Activated naive CD8-positive, alpha-beta T cell treated with anti-CD3 and anti-CD28 coated beads, Interleukin-2, amount 50 U/mL, for 24 hours (primary cell): ENCODE data around the gene UGT2B15.
"Not testable (repeated sequence)": the region's sequence is repeated elsewhere in the genome, so short reads cannot be mapped to it uniquely, and the experiment has no call there.

ENCODE experiments used
- ATAC-seq: fragments of 150-1000 bp; cut with Tn5 transposase; one replicate; pipeline ENCODE4 v1.10.0; 2021
- DNase-seq: peaks from one replicate; pipeline ENCODE4 v3.0.0; 2021
- H3K27ac Mint-ChIP-seq: one replicate; pipeline ENCODE4 v1.8.0; 2021; ENCODE audit warnings: mild to moderate bottlenecking, mixed read lengths
- H3K27me3 Mint-ChIP-seq: one replicate; pipeline ENCODE4 v1.8.0; 2021; ENCODE audit warnings: mixed read lengths
- H3K36me3 Mint-ChIP-seq: one replicate; pipeline ENCODE4 v1.8.0; 2021; ENCODE audit warnings: low read depth, mixed read lengths
- H3K4me1 Mint-ChIP-seq: one replicate; pipeline ENCODE4 v1.8.0; 2021; ENCODE audit warnings: mixed read lengths
- H3K4me3 Mint-ChIP-seq: one replicate; pipeline ENCODE4 v1.8.0; 2021; ENCODE audit warnings: mild to moderate bottlenecking, moderate library complexity, mixed read lengths
- H3K9me3 Mint-ChIP-seq: one replicate; pipeline ENCODE4 v1.8.0; 2021; ENCODE audit warnings: mixed read lengths

The UGT2B15 gene

DNA sequence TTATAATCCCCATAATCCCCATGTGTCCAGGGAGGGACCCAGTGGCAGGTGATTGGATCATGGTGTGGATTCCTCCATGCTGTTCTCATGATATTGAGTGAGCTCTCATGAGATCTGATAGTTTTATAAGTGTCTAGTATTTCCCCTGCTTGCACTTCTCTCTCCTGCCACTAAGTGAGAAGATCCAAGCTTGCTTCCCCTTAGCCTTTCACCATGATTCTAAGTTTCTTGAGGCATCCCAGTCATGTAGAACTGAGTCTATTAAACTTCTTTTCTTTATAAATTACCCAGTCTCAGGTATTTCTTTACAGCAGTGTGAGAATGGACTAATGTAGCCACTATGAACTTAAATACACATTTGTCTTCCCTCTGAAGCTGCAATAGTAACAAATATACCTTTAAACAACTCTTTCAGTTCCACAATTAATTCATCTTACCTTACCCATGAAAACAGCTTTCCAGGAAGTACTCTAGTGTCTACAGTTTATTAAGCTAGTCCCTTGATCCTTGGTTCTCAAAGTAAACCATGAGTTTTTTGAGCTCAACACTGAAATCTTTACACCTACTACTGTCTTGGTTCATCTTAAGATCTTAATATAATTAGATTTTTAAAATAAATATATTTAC lies 1.8 kb downstream of the UGT2B15 start:
- not testable (repeated sequence) for H3K36me3 Mint-ChIP-seq, H3K27me3 Mint-ChIP-seq, H3K27ac Mint-ChIP-seq, H3K9me3 Mint-ChIP-seq, DNase-seq, H3K4me3 Mint-ChIP-seq, H3K4me1 Mint-ChIP-seq, ATAC-seq

DNA sequence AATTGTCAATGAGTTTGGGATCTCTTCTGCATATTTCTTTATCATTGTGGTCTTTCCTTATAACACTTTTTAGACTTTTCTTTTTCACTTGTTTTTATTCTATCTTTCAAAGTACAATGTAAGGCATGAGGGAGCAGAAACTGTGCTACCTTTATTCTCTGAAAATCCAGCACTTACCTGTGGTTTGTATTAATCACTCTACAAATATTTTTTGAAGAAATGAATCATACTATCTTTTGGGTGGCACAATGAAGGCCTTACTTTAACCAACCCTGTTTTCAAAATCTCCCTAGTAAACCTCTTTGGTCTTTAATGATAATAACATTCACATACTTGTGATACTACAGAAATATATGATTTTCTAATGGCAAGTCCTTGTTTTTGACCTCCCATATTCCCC lies 2.9 kb downstream of the UGT2B15 start:
- not testable (repeated sequence) for H3K36me3 Mint-ChIP-seq, H3K4me3 Mint-ChIP-seq, H3K9me3 Mint-ChIP-seq, H3K4me1 Mint-ChIP-seq, DNase-seq, ATAC-seq, H3K27me3 Mint-ChIP-seq, H3K27ac Mint-ChIP-seq

GRCh38 chr4:68664721-68665120 lies 5.7 kb downstream of the UGT2B15 start:
- H3K27ac Mint-ChIP-seq, H3K9me3 Mint-ChIP-seq, ATAC-seq, DNase-seq, H3K36me3 Mint-ChIP-seq, H3K27me3 Mint-ChIP-seq, H3K4me1 Mint-ChIP-seq, H3K4me3 Mint-ChIP-seq: not testable (repeated sequence)

- DNase-seq, H3K4me1 Mint-ChIP-seq, H3K27ac Mint-ChIP-seq, H3K9me3 Mint-ChIP-seq, H3K27me3 Mint-ChIP-seq, ATAC-seq, H3K4me3 Mint-ChIP-seq, H3K36me3 Mint-ChIP-seq: not testable (repeated sequence)
These were observed 7.4 kb downstream of the UGT2B15 start for GRCh38 chr4:68662836-68663574.

DNA sequence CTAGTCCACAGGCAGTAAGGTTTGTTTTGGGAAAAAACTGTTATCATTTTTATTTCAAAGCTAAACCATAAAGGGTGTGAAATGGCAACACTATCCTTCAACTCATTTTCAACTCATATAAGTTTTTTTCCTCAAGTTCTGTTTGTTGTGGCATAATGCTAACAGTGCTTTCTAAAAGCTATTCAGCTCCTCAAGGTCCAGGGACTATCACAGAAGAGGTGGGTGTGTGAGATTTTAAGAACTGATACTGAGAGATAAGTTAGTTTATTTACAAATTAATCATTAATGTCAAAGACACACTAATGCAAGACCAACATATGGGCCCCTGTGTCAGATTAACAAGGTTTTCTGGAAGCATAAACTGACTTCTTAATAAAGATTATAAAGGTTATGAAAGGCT lies 11.8 kb downstream of the UGT2B15 start:
- DNase-seq (no peak), ATAC-seq (no peak)
- peaks cover 4% of the 10 kb centered on the region for H3K4me1 Mint-ChIP-seq
- H3K27me3 Mint-ChIP-seq: no peaks in the 10 kb centered on the region
- no peaks in the 10 kb centered on the region for H3K9me3 Mint-ChIP-seq
- H3K4me3 Mint-ChIP-seq: no peak overlapping the region
- H3K36me3 Mint-ChIP-seq: no peaks in the 10 kb centered on the region
- no peak overlapping the region for H3K27ac Mint-ChIP-seq

DNA sequence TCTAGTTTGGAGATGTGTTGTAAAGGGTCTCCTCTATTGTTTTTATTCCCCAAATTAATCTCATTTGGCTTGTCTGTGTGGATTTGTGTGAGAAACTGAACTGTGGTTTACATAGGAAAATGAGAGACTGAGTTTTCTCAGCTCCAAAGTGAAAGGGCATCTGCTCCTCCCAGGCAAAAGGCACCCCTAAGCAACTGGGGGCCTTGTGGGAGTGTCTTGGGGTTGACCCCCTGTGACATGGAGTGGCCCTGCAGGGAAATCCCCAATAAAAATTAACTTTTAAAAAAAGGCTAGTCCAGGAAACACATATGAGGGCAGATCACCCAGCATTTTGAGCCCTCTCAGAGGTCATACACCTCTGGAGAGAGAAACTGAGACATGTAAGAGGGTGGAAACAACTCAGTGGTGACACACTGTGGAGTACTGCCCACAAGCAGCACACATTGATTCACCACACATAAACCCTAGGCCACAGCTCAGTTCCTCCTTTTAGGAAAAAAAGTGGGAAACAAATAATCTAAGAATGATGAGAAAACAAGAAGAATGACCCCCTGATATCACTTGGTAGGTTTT lies 13.3 kb downstream of the UGT2B15 start:
- peak; percentile 46 for ATAC-seq
- not testable (repeated sequence) for H3K27me3 Mint-ChIP-seq, H3K4me3 Mint-ChIP-seq, H3K4me1 Mint-ChIP-seq, H3K9me3 Mint-ChIP-seq, H3K36me3 Mint-ChIP-seq, DNase-seq, H3K27ac Mint-ChIP-seq

DNA sequence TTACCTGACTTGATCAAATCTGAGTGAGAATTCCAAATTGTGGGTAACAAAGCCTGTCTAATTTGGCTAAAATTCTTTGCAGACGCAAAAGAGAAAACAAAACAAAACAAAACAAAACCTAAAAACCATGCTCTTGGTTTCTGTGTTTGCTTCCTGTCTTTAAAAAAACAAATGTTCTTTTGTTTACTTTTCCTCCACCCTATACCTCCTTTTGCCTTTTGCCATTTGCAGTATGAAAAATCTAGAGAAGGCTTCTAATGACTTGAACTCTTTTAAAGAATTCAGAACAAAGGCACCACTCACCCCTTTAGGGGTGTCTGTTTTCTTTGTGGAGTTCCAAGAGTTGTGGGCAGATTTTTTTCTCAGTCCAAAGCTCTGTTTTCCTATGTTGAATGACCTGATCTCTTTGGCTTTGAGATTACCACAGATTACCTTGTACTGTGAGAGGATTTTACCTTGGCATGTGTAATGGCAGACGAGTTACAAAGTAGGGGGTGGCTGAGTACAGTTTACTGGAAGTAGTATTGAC lies 13.9 kb downstream of the UGT2B15 start:
- ATAC-seq, H3K27me3 Mint-ChIP-seq: not testable (repeated sequence)

GRCh38 chr4:68655764-68656444 lies 14.5 kb downstream of the UGT2B15 start:
- Mint-ChIP-seq H3K27me3 (no peaks in the 10 kb centered on the region), H3K27ac (no peak overlapping the region), H3K9me3 (no peaks in the 10 kb centered on the region), H3K4me1 (peaks cover 4% of the 10 kb centered on the region), H3K4me3 (no peak overlapping the region), H3K36me3 (no peaks in the 10 kb centered on the region)
- DNase-seq (no peak), ATAC-seq (no peak)

More for the DNA sequence above, 13.9 kb downstream of the UGT2B15 start:
- not testable (repeated sequence) for H3K36me3 Mint-ChIP-seq, H3K4me1 Mint-ChIP-seq, H3K27ac Mint-ChIP-seq, DNase-seq, H3K9me3 Mint-ChIP-seq, H3K4me3 Mint-ChIP-seq

DNA sequence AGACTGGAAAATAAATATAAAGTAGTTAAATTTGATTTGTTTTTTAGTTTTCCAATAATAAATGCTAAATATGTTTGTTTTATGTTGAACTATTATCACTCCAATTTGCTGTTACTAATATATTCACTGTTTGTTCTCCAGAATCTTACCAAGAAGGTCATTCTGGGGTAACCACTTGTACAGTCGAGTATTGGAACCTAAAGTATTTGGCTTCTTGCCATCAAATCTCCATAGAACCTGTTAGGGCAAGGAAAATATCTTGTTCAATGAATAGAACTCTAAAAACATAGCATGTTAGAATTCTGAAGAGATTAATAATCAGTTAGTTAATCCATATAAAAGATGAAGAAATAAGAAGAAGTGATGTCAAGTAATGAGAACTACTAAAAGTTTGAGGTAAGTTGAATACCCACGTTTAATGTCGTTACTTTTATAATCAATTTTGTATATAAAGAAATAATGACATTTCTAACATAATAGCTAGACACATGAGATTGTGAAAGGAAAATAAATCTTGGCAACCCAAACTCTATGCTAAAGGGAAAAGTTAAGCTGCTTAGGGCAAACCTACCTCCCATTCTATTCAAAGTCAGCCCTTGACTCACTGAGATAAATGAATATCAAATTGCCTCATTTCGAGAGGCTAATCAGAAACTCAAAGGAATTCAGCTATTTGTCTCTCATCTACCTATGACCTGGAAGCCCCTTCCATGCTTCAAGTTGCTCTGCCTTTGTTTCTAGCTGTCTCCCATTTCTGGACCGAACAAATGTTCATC lies 15.3 kb downstream of the UGT2B15 start:
- no peak overlapping the region for H3K27ac Mint-ChIP-seq
- H3K4me1 Mint-ChIP-seq: peaks cover 4% of the 10 kb centered on the region
- no peaks in the 10 kb centered on the region for H3K27me3 Mint-ChIP-seq
- no peaks in the 10 kb centered on the region for H3K9me3 Mint-ChIP-seq
- H3K4me3 Mint-ChIP-seq: no peak overlapping the region
- no peaks in the 10 kb centered on the region for H3K36me3 Mint-ChIP-seq
- no peak for DNase-seq
- no peak for ATAC-seq

GRCh38 chr4:68651932-68652331 lies 18.5 kb downstream of the UGT2B15 start:
- DNase-seq (no peak), ATAC-seq (no peak)
- H3K4me3 Mint-ChIP-seq: no peak overlapping the region
- no peaks in the 10 kb centered on the region for H3K27me3 Mint-ChIP-seq
- peaks cover 3% of the 10 kb centered on the region for H3K4me1 Mint-ChIP-seq
- no peak overlapping the region for H3K27ac Mint-ChIP-seq
- H3K36me3 Mint-ChIP-seq: no peaks in the 10 kb centered on the region
- no peaks in the 10 kb centered on the region for H3K9me3 Mint-ChIP-seq

- no peak overlapping the region for H3K27ac Mint-ChIP-seq
- no peaks in the 10 kb centered on the region for H3K4me1 Mint-ChIP-seq
- H3K4me3 Mint-ChIP-seq: no peak overlapping the region
- no peaks in the 10 kb centered on the region for H3K9me3 Mint-ChIP-seq
- ATAC-seq (no peak), DNase-seq (no peak)
- H3K36me3 Mint-ChIP-seq: no peaks in the 10 kb centered on the region
- H3K27me3 Mint-ChIP-seq: no peaks in the 10 kb centered on the region
These were observed 40.1 kb downstream of the UGT2B15 start for GRCh38 chr4:68630371-68630770.

DNA sequence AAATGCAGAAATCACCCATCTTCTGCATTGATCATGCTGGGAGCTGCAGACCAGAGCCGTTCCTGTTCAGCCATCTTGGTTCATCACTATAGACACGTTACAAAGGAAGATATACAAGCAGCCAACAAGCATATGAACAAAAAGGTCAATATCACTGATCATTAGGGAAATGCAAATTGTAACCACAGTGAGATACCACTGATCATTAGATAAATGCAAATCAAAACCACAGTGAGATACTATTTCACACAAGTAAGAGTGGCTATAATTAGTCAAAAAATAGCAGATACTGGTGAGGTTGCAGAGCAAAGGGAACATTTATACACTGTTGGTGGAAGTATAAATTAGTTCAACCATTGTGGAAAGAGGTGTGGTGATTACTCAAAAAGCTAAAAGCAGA lies 47.7 kb downstream of the UGT2B15 start:
- H3K27me3 Mint-ChIP-seq, DNase-seq, H3K4me1 Mint-ChIP-seq, ATAC-seq, H3K4me3 Mint-ChIP-seq, H3K36me3 Mint-ChIP-seq, H3K27ac Mint-ChIP-seq, H3K9me3 Mint-ChIP-seq: not testable (repeated sequence)

GRCh38 chr4:68617003-68617698 lies 53.3 kb downstream of the UGT2B15 start:
- no peak overlapping the region for H3K4me3 Mint-ChIP-seq
- no peak for DNase-seq
- H3K9me3 Mint-ChIP-seq: no peaks in the 10 kb centered on the region
- H3K27ac Mint-ChIP-seq: no peak overlapping the region
- H3K4me1 Mint-ChIP-seq: no peaks in the 10 kb centered on the region
- no peaks in the 10 kb centered on the region for H3K36me3 Mint-ChIP-seq
- ATAC-seq: no peak
- no peaks in the 10 kb centered on the region for H3K27me3 Mint-ChIP-seq
